ENCODE measurements around the gene SFXN3.

Gene SFXN3

GRCh38 chr10:101000127-101000914 is 30.7 kb upstream of the SFXN3 start:
- DNase-seq (ENCODE audit: low read depth), result no peak

- DNase-seq (ENCODE audit: low read depth), result no peak
These were observed 29.9 kb upstream of the SFXN3 start for GRCh38 chr10:101000915-101001658.

GRCh38 chr10:101001659-101002035 is 29.4 kb upstream of the SFXN3 start:
- DNase-seq (ENCODE audit: low read depth), result no peak

DNA sequence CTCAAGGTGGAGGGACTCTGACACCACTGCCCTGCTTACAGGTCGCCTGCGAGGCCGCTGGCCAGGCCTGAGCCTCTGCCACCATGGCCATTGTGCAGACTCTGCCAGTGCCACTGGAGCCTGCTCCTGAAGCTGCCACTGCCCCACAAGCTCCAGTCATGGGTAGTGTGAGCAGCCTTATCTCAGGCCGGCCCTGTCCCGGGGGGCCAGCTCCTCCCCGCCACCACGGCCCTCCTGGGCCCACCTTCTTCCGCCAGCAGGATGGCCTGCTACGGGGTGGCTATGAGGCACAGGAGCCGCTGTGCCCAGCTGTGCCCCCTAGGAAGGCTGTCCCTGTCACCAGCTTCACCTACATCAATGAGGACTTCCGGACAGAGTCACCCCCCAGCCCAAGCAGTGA is 28.6 kb upstream of the SFXN3 start:
- no peak for DNase-seq (ENCODE audit: low read depth)

DNA sequence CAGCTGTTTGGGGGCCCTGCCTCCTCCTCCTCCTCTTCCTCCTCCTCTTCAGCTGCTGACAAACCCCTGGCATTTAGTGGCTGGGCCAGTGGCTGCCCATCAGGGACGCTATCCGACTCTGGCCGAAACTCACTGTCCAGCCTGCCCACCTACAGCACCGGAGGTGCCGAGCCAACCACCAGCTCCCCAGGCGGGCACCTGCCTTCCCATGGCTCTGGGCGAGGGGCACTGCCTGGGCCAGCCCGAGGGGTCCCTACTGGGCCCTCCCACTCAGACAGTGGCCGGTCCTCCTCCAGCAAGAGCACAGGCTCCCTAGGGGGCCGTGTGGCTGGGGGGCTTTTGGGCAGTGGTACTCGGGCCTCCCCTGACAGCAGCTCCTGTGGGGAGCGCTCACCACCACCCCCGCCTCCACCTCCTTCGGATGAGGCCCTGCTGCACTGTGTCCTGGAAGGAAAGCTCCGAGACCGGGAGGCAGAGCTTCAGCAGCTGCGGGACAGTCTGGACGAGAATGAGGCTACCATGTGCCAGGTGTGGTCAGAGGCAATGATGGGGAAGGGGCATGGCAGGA is 27.3 kb upstream of the SFXN3 start:
- DNase-seq (ENCODE audit: low read depth), result no peak

DNA sequence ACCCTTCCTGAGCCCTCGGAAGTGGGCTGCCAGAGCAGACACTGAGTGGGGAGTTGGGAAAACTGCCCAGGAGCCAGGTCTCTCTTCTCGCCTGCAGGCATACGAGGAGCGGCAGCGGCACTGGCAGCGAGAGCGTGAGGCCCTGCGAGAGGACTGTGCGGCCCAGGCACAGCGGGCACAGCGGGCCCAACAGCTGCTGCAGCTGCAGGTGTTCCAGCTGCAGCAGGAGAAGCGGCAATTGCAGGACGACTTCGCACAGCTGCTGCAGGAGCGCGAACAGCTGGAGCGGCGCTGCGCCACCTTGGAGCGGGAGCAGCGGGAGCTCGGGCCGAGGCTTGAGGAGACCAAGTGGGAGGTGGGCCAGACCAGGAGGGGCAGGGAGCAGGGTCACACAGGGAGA is 25.7 kb upstream of the SFXN3 start:
- no peak for DNase-seq (ENCODE audit: low read depth)

- DNase-seq (ENCODE audit: low read depth), result no peak
These were observed 25.0 kb upstream of the SFXN3 start for GRCh38 chr10:101005869-101006567.

GRCh38 chr10:101006593-101007098 is 24.4 kb upstream of the SFXN3 start:
- no peak for DNase-seq (ENCODE audit: low read depth)

GRCh38 chr10:101007099-101007711 is 23.8 kb upstream of the SFXN3 start:
- no peak for DNase-seq (ENCODE audit: low read depth)

- no peak for DNase-seq (ENCODE audit: low read depth)
These were observed 22.9 kb upstream of the SFXN3 start for GRCh38 chr10:101007915-101008822.

GRCh38 chr10:101008823-101009423 is 22.1 kb upstream of the SFXN3 start:
- DNase-seq (ENCODE audit: low read depth), result no peak

GRCh38 chr10:101010329-101010728 is 20.7 kb upstream of the SFXN3 start:
- DNase-seq (ENCODE audit: low read depth), result no peak

GRCh38 chr10:101011517-101012423 is 19.3 kb upstream of the SFXN3 start:
- DNase-seq (ENCODE audit: low read depth), result no peak

- DNase-seq (ENCODE audit: low read depth), result peak; percentile 62
These were observed 18.3 kb upstream of the SFXN3 start for GRCh38 chr10:101012525-101013364.

- no peak for DNase-seq (ENCODE audit: low read depth)
These were observed 17.6 kb upstream of the SFXN3 start for GRCh38 chr10:101013365-101013825.

GRCh38 chr10:101014230-101014884 is 16.7 kb upstream of the SFXN3 start:
- DNase-seq (ENCODE audit: low read depth), result peak; percentile 67

DNA sequence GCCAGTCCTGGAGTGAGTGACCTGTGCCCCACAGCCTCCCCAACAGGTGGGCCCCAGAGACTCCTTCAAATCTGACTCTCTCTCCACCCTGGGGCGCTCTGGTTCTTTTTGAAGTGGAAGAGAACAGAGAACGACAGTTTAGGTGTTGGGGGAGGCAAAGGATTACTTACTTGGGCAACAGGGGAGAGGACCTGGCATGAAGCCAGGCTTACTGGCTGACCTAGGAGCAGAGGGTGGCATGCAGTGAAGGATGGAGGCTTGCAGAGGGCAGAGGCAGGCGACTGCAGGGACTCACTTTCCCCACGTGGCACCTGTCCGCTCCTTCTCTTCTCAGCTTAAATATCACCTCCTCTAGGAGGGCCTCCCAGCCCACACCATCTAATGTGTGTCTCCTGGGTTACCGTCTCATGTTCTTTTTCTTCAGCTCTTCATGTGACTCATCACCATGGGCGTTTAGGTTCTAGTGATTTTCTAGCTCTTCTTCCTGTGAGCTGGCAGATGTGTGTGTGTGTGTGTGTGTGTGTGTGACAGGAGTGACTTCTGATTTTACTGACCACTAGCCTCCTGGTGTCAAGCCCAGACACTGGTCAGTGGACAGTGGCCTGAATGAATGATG is 16.0 kb upstream of the SFXN3 start:
- no peak for DNase-seq (ENCODE audit: low read depth)

Data from stimulated activated CD8-positive, alpha-beta memory T cell treated with anti-CD3 and anti-CD28 coated beads, Interleukin-12 subunit alpha, Interleukin-12 subunit beta, amount 100 ng/mL, for 1 hour (primary cell).